Activated T-cell treated with anti-CD3 and anti-CD28 coated beads, Interleukin-2, amount 50 U/mL, for 48 hours (primary cell): ENCODE data around the gene SLC9A7.

Experiments
- DNase-seq, 2 experiments: peaks; one replicate each; pipeline ENCODE4 v3.0.0-alpha.2; 2020

SLC9A7 gene

DNA sequence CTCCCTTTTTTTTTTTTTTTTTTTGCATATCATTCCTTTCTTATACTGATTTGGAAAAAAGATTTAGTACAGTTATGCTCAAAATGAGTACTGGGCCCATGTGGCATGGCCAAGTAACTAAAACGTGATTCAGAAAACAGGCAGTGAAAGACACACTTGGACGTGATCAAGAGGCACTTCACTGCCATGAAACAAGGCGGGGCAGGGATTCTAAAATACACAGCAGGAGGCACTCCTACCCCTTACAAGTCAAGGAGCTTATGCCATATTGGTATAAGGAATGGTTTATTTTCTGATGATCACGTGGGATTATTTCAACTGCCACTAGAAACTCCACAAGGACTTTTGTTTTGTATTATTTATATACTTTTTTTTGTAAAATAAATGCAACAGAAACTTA, 113.3 kb downstream of the SLC9A7 start:
- DNase-seq, result no peak

GRCh38 chrX:46643636-46644035, 115.3 kb downstream of the SLC9A7 start:
- DNase-seq, result no peak

DNA sequence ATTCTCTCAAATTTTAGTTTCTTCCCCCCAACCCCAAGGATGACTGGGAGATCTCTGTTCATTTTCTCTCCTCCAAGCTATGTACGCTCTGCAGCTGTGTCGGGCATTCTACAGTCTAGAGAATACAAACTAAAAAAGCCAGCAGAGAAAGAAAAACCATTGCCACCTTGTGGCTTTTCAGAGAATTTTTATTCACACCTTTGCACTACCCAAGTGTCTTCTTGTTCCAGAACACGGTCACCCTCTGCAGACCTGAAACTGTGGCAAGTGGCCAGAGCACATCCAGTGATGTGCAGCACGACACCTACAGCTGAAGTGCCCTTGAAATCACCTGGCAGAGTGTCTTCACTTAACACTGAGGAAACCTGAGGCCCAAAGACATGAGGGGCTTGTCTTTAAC, 116.8 kb downstream of the SLC9A7 start:
- DNase-seq, result no peak

DNA sequence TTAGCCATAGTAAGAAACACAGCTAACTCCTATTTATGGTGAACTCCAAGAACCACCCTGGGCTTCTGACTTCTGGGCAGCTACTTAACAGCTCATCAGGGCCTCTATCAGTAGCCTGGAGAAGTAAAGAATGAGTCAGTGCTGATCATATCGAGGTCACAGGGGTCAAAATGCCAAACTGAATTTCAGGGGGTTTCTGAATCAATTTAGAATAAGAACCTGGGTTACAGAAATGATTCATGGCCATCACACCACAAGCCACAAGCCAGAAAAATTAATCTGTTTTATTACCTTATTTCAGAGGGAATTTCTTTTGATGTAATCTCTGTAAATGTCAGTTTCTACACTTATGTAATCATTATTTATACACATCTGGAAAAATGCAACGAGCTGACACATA, 121.0 kb downstream of the SLC9A7 start:
- DNase-seq, result no peak

DNA sequence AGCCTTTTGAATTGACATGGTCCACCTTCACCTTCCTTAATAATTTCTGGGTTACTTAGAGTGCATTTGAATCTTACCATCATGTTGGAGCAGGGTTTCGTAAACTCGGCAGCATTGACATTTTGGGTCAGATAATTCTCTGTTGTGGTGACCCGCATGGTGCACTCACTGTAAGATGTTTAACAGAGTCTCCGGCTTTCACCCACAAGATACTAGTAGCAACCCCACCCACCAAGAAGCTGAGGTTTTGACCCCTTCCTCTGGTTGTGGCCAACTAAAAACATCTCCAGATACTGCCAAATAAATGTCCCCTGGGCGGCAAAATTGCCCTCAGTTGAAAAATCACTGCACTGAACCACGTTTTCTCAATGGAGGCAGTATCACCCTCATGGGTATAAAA, 122.7 kb downstream of the SLC9A7 start:
- no peak for DNase-seq

DNA sequence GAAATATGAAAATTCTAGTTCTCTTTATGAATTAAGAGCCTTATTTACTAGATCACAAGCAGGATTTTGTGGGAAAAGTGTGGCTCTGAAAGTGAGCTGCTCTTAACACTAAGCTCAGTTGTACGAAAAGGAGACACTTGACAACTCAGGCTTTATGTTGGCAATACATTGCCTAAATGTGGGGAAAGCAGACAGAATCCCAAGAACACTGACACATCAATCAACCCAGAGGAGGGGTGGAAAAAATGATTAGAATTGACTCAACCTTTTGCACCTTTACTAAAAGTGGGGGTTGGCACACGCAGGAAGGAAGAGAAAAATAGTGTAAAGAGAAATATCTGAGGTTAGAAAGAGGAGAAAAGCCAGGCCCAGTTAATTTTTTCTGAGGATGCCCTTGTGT, 123.7 kb downstream of the SLC9A7 start:
- DNase-seq, result no peak

DNA sequence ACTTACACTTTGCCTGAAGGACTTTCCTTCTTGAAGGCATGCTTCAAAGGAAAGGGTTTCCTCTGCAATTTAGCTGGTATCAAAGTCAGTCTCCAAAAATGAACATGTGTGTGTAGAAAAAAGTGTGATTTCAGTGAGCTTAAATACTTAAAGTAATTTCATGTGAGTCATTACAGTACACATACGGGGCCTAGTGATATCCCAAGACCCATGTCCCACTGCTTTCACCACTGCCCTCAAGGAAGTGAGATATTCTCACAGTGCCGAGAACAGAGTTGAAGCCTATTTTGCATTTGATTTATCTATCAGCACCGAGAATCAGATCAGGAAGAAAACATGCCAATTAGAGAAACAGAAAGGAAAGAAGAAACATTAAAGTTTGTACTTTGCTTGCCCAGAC, 124.3 kb downstream of the SLC9A7 start:
- no peak for DNase-seq

GRCh38 chrX:46630141-46630540, 128.8 kb downstream of the SLC9A7 start:
- no peak for DNase-seq

GRCh38 chrX:46628460-46629371, 130.2 kb downstream of the SLC9A7 start:
- peak; percentile 29 to 50 for DNase-seq

GRCh38 chrX:46627711-46628419, 131.1 kb downstream of the SLC9A7 start:
- no peak for DNase-seq

DNA sequence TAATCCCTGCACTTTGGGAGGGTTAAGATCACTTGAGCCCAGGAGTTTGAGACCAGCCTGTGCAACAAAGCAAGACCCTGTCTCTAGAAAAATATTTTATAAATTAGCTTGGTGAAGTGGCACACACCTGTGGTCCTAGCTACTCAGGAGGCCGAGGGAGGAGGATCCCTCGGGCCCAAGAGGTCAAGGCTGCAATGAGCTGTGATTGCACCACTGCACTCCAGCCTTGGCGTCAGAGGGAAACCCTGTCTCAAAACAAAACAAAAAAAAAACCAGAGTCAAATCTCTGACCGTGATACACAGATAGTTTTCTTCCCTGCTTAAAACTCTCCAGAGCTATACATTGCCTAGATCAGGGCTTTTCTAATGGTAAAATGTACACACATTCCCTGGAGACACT, 131.9 kb downstream of the SLC9A7 start:
- no peak for DNase-seq

DNA sequence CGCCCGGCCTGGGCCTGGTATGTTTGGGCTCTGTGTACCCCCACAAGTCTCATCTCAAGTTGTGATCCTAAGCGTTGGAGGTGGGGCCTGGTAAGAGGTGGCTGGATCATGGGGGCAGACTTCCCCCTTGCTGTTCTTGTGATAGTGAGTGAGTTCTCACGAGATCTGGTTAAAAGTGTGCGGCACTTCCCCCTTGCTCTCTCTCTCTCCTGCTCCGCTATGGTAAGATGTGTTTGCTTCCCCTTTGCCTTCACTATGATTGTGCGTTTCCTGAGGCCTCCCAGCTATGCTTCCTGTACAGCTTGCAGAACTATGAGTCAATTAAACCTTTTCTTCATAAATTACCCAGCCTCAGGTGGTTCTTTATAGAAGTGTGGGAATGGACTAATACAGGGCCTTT, 132.4 kb downstream of the SLC9A7 start:
- peak in 1 of 2 experiments; percentile 29 for DNase-seq

- DNase-seq, result no peak
Measured at GRCh38 chrX:46624090-46624786, 134.7 kb downstream of the SLC9A7 start.

GRCh38 chrX:46621572-46621971, 137.3 kb downstream of the SLC9A7 start:
- no peak for DNase-seq

DNA sequence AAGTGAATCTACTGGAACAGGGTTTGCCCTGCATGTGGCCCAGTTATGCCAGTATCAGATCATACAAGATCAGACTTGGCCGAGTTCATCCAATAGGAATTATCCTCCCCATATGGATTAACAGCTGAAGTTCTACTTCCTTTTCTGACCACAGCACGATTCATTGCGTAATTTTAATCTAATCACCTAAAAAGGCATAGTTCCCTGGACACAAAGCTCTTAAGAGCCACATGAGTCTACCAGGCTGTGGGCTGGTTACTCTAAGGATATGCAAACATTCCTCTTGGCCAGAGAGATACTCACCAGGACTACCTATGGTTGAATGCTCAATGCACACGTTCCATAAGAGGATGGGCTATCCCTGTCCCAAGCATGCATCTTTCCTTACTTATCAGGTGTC, 138.4 kb downstream of the SLC9A7 start:
- no peak for DNase-seq

DNA sequence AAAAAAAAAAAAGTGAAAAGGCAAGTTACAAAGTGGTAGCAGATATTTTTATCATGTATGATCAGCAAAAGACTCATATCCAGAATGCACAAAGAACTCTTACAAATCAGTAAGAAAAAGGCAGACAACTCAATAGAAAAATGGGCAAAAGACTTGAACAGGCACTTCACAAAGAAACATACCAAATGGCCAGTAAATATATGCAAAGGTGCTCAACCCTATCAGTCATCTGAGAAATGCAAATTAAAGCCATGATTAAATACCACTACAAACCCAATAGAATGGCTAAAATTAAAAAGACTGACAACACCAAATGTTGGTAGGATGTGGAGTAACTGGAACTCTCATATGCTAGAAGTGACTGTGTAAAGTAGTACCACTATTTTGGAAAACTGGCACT, 140.0 kb downstream of the SLC9A7 start:
- no peak for DNase-seq

DNA sequence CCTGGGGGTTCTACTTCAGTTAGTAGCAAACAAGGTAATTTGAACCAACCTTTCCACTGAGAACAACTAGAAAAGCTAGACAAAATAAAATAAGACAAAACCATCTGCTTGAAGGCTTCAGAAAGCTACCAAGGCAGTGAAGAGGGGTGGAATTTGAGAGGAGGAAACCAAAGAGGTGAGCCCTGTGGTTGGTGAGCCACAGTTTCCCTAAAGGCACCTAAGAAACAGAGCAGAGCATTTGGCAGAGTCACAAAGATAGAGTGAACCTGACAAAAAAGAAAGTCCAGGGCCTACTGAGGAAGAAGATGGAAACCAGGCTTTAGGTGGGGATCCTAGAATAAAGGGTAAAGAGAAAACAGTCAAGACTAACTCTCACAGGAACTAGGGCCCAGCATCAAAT, 141.0 kb downstream of the SLC9A7 start:
- no peak for DNase-seq

GRCh38 chrX:46611658-46612362, 147.1 kb downstream of the SLC9A7 start:
- DNase-seq, result no peak

- no peak for DNase-seq
Measured at GRCh38 chrX:46610070-46610658, 148.8 kb downstream of the SLC9A7 start.

- DNase-seq, result no peak
Measured at GRCh38 chrX:46607916-46608315, 151.0 kb downstream of the SLC9A7 start.

DNA sequence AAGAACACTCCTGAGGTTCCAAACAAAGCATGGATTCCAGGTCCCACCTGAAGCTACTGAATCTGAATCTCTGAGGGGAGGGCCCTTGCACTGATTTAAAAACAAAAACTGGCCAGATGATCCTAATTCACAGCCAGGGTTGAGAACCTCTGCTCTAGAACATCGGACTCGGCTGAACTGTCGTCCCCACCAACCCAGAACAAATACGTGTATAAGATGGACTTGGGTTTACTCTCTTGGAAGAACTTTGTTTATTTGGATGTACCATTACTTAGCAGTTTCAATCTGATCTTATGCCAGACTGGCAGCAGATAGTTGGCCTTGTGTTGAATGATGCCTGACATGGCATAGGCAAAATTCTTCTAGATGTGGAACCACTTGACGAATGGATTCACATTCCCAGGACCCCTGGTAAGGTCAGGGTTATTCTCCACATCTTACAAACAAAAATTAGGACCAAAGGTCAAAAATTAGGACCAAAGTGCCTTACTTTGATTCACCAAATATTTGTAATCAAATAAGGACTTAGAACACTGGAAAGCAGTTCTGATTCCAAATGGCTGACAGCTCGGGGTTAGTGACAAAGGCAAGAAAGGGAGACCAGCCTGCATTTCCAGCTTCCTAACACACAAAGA, 156.3 kb downstream of the SLC9A7 start:
- DNase-seq, result no peak

- no peak for DNase-seq
Measured at GRCh38 chrX:46601283-46601682, 157.6 kb downstream of the SLC9A7 start.
